ENCODE results near the gene UGP2.

- TF ChIP-seq EZH2 (IDR thresholded peaks at IDR 0.05; ENCODE audit: low read length, unreplicated experiment) = no peak
- TF ChIP-seq EZH2phosphoT487 (IDR thresholded peaks at IDR 0.05; ENCODE audit: borderline replicate concordance, low read length) = no peak
- TF ChIP-seq, protein P1, sequence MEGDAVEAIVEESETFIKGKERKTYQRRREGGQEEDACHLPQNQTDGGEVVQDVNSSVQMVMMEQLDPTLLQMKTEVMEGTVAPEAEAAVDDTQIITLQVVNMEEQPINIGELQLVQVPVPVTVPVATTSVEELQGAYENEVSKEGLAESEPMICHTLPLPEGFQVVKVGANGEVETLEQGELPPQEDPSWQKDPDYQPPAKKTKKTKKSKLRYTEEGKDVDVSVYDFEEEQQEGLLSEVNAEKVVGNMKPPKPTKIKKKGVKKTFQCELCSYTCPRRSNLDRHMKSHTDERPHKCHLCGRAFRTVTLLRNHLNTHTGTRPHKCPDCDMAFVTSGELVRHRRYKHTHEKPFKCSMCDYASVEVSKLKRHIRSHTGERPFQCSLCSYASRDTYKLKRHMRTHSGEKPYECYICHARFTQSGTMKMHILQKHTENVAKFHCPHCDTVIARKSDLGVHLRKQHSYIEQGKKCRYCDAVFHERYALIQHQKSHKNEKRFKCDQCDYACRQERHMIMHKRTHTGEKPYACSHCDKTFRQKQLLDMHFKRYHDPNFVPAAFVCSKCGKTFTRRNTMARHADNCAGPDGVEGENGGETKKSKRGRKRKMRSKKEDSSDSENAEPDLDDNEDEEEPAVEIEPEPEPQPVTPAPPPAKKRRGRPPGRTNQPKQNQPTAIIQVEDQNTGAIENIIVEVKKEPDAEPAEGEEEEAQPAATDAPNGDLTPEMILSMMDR (conservative IDR thresholded peaks at IDR 0.05; ENCODE audit: low read depth, low read length) = peak; percentile 72
Measured at GRCh38 chr2:63861220-63861822, 19.6 kb downstream of the UGP2 start.

Data from PC-3 (cell line).